ENCODE results near the gene SLC28A1.
A peak's percentile ranks its signal among the peaks of the same experiment; 100 is the strongest.
"Not testable (repeated sequence)": the region's sequence is repeated elsewhere in the genome, so short reads cannot be mapped to it uniquely, and the experiment has no call there.

SLC28A1 gene

GRCh38 chr15:84976746-84977345 is 92.4 kb downstream of the SLC28A1 start:
- no peak overlapping the region for H3K4me3 ChIP-seq (ENCODE audit: low read length)
- H3K4me1 ChIP-seq (ENCODE audit: control insufficient read depth, insufficient read depth, low read length) = no peaks in the 10 kb centered on the region
- no peak overlapping the region for H3K9ac ChIP-seq (ENCODE audit: low read length)
- H3K27ac ChIP-seq (ENCODE audit: low read depth, low read length) = no peak overlapping the region
- no peaks in the 10 kb centered on the region for H3K36me3 ChIP-seq (ENCODE audit: control insufficient read depth, insufficient read depth, low read length)
- H3K27me3 ChIP-seq (ENCODE audit: control insufficient read depth, insufficient read depth, low read length) = no peaks in the 10 kb centered on the region

DNA sequence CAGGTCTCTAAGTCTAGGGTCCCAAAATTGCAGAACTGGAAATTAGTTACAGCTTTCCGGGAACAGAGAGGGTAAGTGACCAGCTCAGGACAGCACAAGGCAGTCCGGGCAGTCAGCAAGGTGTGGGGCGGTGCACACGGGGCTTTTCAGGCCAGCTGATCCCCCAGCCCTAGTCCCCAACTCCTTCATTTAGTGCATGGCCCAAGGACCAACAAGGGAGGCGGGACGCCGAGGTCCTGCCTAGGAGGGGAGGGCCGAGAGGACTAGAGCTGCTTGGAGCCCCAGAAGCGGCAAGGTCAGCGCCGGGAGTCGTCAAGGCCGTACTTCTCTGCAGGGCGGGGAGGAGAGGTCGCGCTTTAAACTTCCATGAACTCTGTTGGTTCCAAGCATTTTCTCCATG is 95.2 kb downstream of the SLC28A1 start:
- Histone ChIP-seq H3K4me3 (ENCODE audit: low read length) (peak overlapping the region; percentile 99), H3K27me3 (ENCODE audit: control insufficient read depth, insufficient read depth, low read length) (no peaks in the 10 kb centered on the region), H3K36me3 (ENCODE audit: control insufficient read depth, insufficient read depth, low read length) (no peaks in the 10 kb centered on the region), H3K27ac (ENCODE audit: low read depth, low read length) (no peak overlapping the region), H3K9ac (ENCODE audit: low read length) (no peak overlapping the region), H3K4me1 (ENCODE audit: control insufficient read depth, insufficient read depth, low read length) (peaks cover 7% of the 10 kb centered on the region)

GRCh38 chr15:84980196-84981053 is 96.0 kb downstream of the SLC28A1 start:
- Histone ChIP-seq H3K27ac (ENCODE audit: low read depth, low read length) (peak overlapping the region; percentile 91), H3K9ac (ENCODE audit: low read length) (peak overlapping the region; percentile 77), H3K4me1 (ENCODE audit: control insufficient read depth, insufficient read depth, low read length) (peaks cover 7% of the 10 kb centered on the region), H3K4me3 (ENCODE audit: low read length) (peak overlapping the region; percentile 99), H3K27me3 (ENCODE audit: control insufficient read depth, insufficient read depth, low read length) (no peaks in the 10 kb centered on the region), H3K36me3 (ENCODE audit: control insufficient read depth, insufficient read depth, low read length) (no peaks in the 10 kb centered on the region)

DNA sequence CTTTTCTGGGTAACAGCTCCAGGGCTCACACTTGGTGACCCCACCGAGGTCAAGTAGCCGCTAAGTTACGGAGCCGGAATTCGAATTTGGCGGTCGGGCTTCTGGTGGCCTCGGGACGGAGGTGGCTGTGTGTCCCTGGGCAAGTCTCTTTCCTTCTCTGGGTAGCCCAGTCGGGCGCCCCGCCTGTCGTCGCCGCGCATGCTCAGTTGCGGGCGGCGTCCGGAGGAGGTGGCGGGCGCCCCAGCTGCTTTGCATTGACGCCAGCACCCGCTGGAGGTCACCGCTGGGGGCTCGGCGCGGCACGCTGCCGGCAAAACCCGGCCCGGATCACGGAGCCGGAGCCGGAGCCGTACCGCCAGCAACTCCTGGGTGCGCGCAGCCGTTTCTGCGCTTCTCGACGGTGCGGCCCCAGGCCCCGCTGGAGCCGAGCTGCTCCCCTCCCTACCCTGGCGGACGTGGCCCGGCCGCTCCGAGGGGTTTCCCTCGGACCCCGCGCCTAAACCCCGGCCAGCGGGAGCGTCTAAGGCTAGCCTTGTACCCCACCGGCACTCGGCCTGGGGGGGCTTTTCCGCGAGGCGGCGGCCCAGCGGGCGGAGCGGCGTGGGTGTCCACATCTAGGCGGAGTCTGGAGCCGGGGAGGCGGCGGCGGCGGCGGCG is 96.7 kb downstream of the SLC28A1 start:
- Histone ChIP-seq H3K9ac (ENCODE audit: low read length) (peak overlapping the region; percentile 77), H3K4me3 (ENCODE audit: low read length) (peak overlapping the region; percentile 99), H3K36me3 (ENCODE audit: control insufficient read depth, insufficient read depth, low read length) (no peaks in the 10 kb centered on the region), H3K27ac (ENCODE audit: low read depth, low read length) (peak overlapping the region; percentile 91), H3K4me1 (ENCODE audit: control insufficient read depth, insufficient read depth, low read length) (peaks cover 7% of the 10 kb centered on the region), H3K27me3 (ENCODE audit: control insufficient read depth, insufficient read depth, low read length) (no peaks in the 10 kb centered on the region)

- Histone ChIP-seq H3K4me3 (ENCODE audit: low read length) (peak within 1 kb of the TSS; percentile 99), H3K36me3 (ENCODE audit: control insufficient read depth, insufficient read depth, low read length) (no peaks in the 10 kb centered on the region), H3K4me1 (ENCODE audit: control insufficient read depth, insufficient read depth, low read length) (peaks cover 7% of the 10 kb centered on the region), H3K27ac (ENCODE audit: low read depth, low read length) (peak within 1 kb of the TSS; percentile 91), H3K27me3 (ENCODE audit: control insufficient read depth, insufficient read depth, low read length) (no peaks in the 10 kb centered on the region), H3K9ac (ENCODE audit: low read length) (peak within 1 kb of the TSS; percentile 77)
These were observed 97.3 kb downstream of the SLC28A1 start, which contains the start of gene PDE8A for GRCh38 chr15:84981711-84982300. PDE8A (plus strand) TSS chr15:84981856; CDS start chr15:84982163, 307 bp downstream.

GRCh38 chr15:84982301-84982920 is 97.9 kb downstream of the SLC28A1 start:
- no peak overlapping the region for H3K27ac ChIP-seq (ENCODE audit: low read depth, low read length)
- peak overlapping the region; percentile 81 for H3K4me3 ChIP-seq (ENCODE audit: low read length)
- H3K9ac ChIP-seq (ENCODE audit: low read length) = peak overlapping the region; percentile 47
- no peaks in the 10 kb centered on the region for H3K27me3 ChIP-seq (ENCODE audit: control insufficient read depth, insufficient read depth, low read length)
- peaks cover 7% of the 10 kb centered on the region for H3K4me1 ChIP-seq (ENCODE audit: control insufficient read depth, insufficient read depth, low read length)
- no peaks in the 10 kb centered on the region for H3K36me3 ChIP-seq (ENCODE audit: control insufficient read depth, insufficient read depth, low read length)

GRCh38 chr15:84983294-84983693 is 98.8 kb downstream of the SLC28A1 start:
- peak overlapping the region; percentile 81 for H3K4me3 ChIP-seq (ENCODE audit: low read length)

GRCh38 chr15:84983711-84984110 is 99.2 kb downstream of the SLC28A1 start:
- Histone ChIP-seq H3K4me1 (ENCODE audit: control insufficient read depth, insufficient read depth, low read length) (peaks cover 7% of the 10 kb centered on the region), H3K27ac (ENCODE audit: low read depth, low read length) (no peak overlapping the region), H3K27me3 (ENCODE audit: control insufficient read depth, insufficient read depth, low read length) (no peaks in the 10 kb centered on the region), H3K9ac (ENCODE audit: low read length) (no peak overlapping the region), H3K4me3 (ENCODE audit: low read length) (peak overlapping the region; percentile 81), H3K36me3 (ENCODE audit: control insufficient read depth, insufficient read depth, low read length) (no peaks in the 10 kb centered on the region)

More at GRCh38 chr15:84983294-84983693, 98.8 kb downstream of the SLC28A1 start:
- Histone ChIP-seq H3K27me3 (ENCODE audit: control insufficient read depth, insufficient read depth, low read length) (no peaks in the 10 kb centered on the region), H3K9ac (ENCODE audit: low read length) (no peak overlapping the region), H3K36me3 (ENCODE audit: control insufficient read depth, insufficient read depth, low read length) (no peaks in the 10 kb centered on the region), H3K4me1 (ENCODE audit: control insufficient read depth, insufficient read depth, low read length) (peaks cover 7% of the 10 kb centered on the region), H3K27ac (ENCODE audit: low read depth, low read length) (no peak overlapping the region)

DNA sequence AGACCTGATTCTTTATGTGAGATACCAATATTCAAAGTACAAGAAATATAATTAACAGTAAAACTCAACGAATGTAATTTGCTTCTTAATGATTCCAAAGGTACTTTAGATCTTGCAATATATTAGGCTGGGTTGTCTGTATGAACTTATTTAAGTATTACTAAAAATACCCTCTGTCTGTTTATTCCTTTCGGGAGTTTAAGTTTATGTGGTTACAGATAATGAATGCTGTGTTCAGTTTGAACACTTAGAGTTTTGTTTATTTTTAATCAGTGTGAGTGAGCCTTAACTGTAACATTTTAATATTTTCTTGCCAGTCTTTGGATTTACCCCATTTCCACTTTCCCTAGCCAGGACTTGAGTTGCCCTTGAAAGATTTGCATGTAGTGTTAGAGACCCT is 100.7 kb downstream of the SLC28A1 start:
- no peaks in the 10 kb centered on the region for H3K27me3 ChIP-seq (ENCODE audit: control insufficient read depth, insufficient read depth, low read length)
- no peak overlapping the region for H3K9ac ChIP-seq (ENCODE audit: low read length)
- no peak overlapping the region for H3K4me3 ChIP-seq (ENCODE audit: low read length)
- no peak overlapping the region for H3K27ac ChIP-seq (ENCODE audit: low read depth, low read length)
- H3K4me1 ChIP-seq (ENCODE audit: control insufficient read depth, insufficient read depth, low read length) = peaks cover 7% of the 10 kb centered on the region
- no peaks in the 10 kb centered on the region for H3K36me3 ChIP-seq (ENCODE audit: control insufficient read depth, insufficient read depth, low read length)

DNA sequence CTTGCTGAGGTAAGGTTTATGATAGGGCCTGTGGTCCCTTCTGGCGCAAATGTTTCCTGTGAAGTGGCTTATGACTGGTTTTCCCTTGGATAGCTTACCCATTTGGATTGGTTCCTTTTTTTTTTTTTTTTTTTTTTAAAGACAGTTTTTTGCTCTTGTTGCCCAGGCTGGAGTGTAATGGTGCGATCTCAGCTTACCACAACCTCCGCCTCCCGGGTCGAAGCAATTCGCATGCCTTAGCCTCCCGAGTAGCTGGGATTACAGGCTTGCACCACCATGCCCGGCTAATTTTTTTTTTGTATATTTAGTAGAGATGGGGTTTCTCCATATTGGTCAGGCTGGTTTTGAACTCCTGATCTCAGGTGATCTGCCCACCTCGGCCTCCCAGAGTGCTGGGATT is 102.9 kb downstream of the SLC28A1 start:
- not testable (repeated sequence) for H3K4me3 ChIP-seq (ENCODE audit: low read length); H3K36me3 ChIP-seq (ENCODE audit: control insufficient read depth, insufficient read depth, low read length); H3K27ac ChIP-seq (ENCODE audit: low read depth, low read length); H3K27me3 ChIP-seq (ENCODE audit: control insufficient read depth, insufficient read depth, low read length); H3K9ac ChIP-seq (ENCODE audit: low read length); H3K4me1 ChIP-seq (ENCODE audit: control insufficient read depth, insufficient read depth, low read length)

DNA sequence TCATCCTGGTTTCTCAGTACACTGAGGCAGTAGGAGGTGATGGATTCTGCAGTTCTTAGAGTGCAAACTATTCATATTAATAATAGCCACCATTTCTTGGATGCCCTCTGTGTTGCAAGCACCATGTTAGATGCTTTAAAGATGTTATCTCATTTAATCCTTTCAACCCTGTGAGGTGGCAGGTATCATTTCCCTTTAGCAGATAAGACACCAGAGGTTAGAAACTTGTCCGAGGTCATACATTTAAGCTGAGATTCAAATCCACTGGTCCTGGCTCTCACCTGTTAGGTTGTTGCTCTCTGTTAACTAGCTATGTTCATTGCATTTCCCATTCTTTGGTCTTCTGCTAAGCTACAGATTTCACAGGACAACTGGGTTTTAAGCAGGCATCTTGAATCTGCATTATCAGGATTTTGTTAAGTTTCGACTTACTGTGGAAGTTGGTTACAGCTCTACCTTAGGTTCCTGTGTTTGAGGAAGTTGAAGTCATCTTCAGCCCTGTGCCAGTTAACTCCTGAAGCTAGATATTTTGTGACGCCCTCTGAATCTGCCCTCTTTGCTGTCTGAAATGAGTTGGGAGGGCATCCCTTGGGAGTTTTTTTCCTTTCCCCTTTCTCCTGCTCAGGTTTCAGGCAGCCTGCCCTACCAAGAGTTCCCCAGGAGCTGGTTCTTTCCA is 103.6 kb downstream of the SLC28A1 start:
- no peaks in the 10 kb centered on the region for H3K36me3 ChIP-seq (ENCODE audit: control insufficient read depth, insufficient read depth, low read length)
- peaks cover 7% of the 10 kb centered on the region for H3K4me1 ChIP-seq (ENCODE audit: control insufficient read depth, insufficient read depth, low read length)
- H3K9ac ChIP-seq (ENCODE audit: low read length) = no peak overlapping the region
- H3K27me3 ChIP-seq (ENCODE audit: control insufficient read depth, insufficient read depth, low read length) = no peaks in the 10 kb centered on the region
- no peak overlapping the region for H3K4me3 ChIP-seq (ENCODE audit: low read length)
- H3K27ac ChIP-seq (ENCODE audit: low read depth, low read length) = no peak overlapping the region

Data from rectal smooth muscle tissue (tissue), 1 donor.